GM12864 (cell line): Measurements from ENCODE around the gene COPE.

Experiments
- DNase-seq: peaks from one replicate; pipeline ENCODE4 v3.0.0-alpha.2; 2011; ENCODE audit warnings: low read depth
- H3K4me3 ChIP-seq: 2 replicates; pipeline ENCODE4 v1.5.1; 2011; ENCODE audit warnings: mild to moderate bottlenecking, low read depth, low read length, control low read depth
- TF ChIP-seq, protein P1 (sequence below): IDR thresholded peaks from 2 replicates; pipeline ENCODE4 v1.5.1; 2011; ENCODE audit warnings: low read depth, mild to moderate bottlenecking, moderate library complexity, low read length, control low read depth, inconsistent platforms; ENCODE audit errors: missing control alignments

COPE gene

DNA sequence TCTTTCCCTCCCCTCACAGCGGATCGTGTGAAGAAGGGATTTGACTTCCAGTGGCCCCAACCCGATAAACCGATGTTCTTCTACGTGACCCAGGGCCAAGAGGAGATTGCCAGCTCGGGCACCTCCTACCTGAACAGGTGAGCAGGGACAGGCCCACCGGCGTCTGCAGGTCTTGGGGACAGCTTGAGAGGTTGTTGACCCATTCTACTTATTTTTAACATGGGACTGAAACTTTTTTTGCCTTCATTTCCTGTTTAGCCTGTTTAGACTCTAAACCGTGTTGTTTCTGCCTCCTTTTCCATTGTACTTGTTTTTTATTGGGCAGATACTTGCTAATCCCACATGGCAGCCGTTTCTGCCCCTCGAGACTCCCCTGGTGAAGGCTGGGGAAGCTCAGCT lies 58.9 kb downstream of the COPE start:
- TF ChIP-seq, protein P1, sequence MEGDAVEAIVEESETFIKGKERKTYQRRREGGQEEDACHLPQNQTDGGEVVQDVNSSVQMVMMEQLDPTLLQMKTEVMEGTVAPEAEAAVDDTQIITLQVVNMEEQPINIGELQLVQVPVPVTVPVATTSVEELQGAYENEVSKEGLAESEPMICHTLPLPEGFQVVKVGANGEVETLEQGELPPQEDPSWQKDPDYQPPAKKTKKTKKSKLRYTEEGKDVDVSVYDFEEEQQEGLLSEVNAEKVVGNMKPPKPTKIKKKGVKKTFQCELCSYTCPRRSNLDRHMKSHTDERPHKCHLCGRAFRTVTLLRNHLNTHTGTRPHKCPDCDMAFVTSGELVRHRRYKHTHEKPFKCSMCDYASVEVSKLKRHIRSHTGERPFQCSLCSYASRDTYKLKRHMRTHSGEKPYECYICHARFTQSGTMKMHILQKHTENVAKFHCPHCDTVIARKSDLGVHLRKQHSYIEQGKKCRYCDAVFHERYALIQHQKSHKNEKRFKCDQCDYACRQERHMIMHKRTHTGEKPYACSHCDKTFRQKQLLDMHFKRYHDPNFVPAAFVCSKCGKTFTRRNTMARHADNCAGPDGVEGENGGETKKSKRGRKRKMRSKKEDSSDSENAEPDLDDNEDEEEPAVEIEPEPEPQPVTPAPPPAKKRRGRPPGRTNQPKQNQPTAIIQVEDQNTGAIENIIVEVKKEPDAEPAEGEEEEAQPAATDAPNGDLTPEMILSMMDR = no peak
- no peak for DNase-seq

DNA sequence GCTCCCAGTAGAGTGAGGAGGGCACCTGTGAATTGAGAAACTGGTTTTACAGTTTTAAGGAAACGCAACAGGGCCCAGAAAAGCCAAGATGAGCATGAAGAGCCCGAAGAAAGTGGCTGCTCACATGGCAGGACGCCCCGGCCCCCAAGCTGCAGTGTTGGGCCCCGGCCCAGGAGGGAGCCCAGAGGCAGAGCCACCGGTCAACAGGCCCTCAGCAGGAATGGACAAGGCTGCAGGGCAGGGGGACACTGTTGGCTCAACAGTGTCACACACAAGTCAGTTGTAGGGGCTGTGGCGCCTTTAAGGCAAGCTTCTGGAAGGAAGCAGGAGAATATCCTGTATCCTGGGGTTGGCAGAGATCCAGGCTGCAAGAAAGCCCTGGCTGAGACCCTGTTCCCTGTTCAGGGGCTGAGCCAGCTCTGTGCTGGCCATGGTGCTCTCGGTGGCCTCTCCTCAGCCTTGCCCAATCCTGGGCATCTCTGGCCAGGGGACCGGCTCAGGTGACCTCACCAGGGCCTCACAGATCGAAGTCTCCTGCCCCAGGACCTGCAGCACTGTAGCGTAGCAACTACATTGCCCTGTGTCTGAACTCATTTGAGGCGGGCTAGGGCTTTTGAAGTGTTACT lies 59.4 kb downstream of the COPE start:
- TF ChIP-seq, protein P1 = no peak
- no peak for DNase-seq

More for the DNA sequence above, 58.9 kb downstream of the COPE start:
- no peak overlapping the region for H3K4me3 ChIP-seq

GRCh38 chr19:18858906-18859646 lies 60.1 kb downstream of the COPE start:
- TF ChIP-seq, protein P1 = no peak
- H3K4me3 ChIP-seq = no peak overlapping the region

More for the DNA sequence above, 59.4 kb downstream of the COPE start:
- no peak overlapping the region for H3K4me3 ChIP-seq

GRCh38 chr19:18857223-18857622 lies 62.0 kb downstream of the COPE start:
- no peak for DNase-seq
- H3K4me3 ChIP-seq = no peak overlapping the region
- TF ChIP-seq, protein P1 = no peak

More at GRCh38 chr19:18858906-18859646, 60.1 kb downstream of the COPE start:
- DNase-seq = no peak

GRCh38 chr19:18856385-18857126 lies 62.6 kb downstream of the COPE start:
- DNase-seq = no peak
- TF ChIP-seq, protein P1 = peak; percentile 17
- no peak overlapping the region for H3K4me3 ChIP-seq

DNA sequence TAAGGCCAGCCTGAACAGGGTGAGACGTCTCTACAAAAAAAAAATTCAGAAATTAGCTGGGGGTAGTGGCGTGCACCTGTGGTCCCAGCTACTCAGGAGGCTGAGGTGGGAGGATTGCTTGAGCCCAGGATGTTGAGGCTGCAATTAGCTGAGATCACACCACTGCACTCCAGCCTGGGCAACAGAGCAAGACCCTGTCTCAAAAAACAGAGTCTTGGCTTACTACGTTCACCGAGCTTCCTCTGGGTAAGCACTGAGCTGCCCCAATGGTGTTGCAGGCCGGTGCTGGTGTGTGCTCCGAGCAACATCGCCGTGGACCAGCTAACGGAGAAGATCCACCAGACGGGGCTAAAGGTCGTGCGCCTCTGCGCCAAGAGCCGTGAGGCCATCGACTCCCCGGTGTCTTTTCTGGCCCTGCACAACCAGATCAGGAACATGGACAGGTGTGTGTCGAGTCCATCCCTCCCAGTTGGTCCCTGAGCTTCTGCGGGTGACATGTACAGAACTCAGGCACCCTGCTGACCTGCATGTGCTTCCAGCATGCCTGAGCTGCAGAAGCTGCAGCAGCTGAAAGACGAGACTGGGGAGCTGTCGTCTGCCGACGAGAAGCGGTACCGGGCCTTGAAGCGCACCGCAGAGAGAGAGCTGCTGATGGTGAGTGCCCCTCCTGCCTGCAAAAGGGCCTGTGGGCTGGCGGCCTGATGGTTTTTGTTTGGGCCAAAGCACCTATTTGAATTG lies 63.4 kb downstream of the COPE start:
- TF ChIP-seq, protein P1 = no peak
- H3K4me3 ChIP-seq = no peak overlapping the region
- no peak for DNase-seq
